NCI-H82 treated with DMSO at 0.1 percent for 48 hours (cell line): ENCODE results near the gene B4GALNT3.

Source experiments
- DNase-seq: peaks from one replicate; lab custom pipeline; 2025; ENCODE audit not compliant: unreplicated experiment; lab: John Stamatoyannopoulos, UW

Gene B4GALNT3

DNA sequence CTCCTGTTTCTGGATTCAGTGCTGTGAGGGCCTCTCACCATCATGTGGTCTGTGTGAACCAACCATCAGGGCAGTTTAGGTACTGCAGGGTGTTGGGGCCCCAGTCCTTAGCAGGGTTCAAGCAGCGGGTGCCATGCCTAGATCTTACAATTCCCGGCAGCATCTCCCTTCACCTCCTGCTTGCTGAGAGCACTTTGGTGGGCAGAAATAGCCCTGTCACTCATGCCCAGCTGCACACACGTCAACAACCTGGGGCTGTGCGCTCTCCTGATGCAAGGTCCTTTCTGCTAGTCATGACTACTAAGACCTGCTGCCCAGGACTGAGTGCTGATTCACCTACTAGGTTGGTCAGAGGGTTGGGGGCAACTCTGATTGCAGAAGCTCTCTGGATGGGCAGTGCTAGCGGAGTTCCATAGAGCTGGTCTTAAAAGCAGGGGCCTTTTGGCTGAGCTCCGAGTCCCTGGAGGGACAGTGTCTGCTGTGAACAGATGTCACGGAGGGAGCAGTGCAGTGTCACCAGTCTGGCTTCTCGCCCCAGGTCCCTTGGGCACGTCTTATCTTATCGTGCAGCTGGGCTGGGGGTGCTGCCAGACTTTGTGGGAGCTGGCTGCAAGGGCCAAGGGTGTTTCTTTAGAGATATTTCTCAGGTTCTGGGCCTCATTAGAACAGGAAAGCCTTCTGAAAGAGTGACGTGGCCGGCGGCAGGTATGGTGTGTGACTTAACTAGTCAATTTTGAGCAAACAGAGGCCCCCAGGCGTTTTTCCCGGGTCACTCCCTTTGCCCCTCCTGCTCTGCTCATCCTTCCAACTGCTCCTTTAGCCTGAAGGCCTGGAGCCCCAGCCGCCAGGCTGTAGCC, 131.7 kb downstream of the B4GALNT3 start:
- DNase-seq = peak; percentile 68

DNA sequence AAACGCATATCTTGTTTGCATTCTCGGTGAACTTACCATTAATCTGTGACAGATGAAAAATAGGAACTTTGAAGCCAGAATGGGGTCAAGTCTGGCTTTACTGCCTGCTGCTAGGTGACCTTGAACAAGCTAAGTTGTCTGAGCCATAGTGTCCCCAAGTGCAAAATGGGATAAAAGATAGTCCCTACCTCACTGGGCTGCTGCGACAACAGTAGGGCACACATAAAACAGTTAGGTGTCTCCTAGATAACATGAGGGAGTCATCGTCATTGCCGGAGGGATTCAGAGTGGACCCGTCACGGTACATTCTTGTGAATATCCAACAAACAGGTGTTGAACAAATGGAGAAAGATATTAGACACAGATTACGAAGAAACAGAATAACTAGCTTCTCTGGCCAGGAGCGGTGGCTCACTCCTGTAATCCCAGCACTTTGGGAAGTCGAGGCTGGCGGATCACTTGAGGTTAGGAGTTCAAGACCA, 132.3 kb downstream of the B4GALNT3 start:
- DNase-seq = no peak

DNA sequence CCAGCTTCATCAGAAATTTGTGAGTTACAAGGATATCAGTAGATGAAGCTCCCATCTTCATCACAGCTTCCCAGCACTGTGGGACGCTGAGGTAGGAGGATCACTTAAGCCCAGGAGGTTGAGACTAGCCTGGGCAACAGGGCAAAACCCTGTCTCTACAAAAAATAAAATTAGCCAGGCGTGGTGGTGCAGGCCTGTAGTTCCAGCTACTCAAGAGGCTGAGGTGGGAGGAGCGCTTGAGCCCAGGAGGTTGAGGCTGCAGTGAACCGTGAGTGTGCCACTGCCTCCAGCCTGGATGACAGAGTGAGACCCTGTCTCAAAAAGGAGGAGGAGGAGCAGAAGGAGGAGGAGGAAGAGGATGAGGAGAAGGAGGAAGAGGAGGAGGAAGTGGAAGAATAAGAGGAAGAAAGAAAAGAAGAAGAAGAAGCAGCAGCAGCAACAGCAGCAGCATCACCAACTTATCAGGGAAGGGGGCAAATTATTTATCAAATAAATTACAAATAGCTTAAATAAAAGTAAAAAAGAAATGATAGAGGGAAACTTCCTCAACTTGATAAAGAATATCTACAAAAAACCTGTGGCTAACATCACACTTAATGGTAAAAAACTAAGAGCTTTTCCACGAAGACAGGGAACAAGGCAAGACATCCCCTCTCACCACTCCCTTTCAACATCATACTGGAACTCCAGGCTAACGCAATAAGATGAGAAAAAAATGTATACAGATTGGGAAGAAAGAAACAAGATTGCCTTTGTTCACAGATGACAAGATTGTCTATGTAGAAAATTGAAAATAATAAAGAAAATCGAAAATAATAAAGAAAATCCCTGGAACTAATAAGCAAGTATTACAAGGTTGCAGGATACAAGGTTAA, 133.9 kb downstream of the B4GALNT3 start:
- no peak for DNase-seq

DNA sequence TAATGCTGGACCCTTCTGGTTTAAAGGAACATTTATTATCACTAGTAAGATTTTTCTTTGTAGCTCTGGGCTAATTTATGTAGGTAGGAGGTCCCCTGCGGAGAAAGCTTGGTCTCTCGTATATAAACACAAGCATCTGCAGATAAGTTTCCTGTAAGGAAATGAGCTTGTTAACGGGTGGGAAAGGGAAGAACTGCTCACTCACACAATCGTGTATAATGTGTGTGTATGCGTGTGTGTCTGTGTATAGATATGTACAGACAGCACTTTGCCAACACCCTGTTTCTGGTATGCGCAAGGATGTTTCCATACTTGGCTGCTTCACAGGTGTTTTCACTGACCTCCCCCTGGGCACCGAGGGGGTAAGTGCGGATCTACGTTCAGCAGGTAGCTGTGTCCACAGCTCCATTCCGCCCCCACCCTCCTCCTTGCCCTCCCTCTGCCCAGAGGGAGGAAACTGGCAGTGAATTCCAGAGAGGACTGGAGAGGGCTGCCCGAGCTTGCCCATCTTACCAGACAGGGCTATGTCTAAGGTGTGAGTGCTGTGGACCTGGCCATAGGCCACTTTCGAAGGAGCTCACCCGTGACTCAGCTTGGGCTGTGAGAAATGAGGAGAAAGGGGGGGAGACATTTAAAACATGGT, 138.3 kb downstream of the B4GALNT3 start:
- no peak for DNase-seq

GRCh38 chr12:599756-600155, 140.0 kb downstream of the B4GALNT3 start:
- DNase-seq = no peak

GRCh38 chr12:601976-602699, 142.4 kb downstream of the B4GALNT3 start:
- no peak for DNase-seq

- no peak for DNase-seq
Measured at GRCh38 chr12:602700-603068, 142.9 kb downstream of the B4GALNT3 start.

DNA sequence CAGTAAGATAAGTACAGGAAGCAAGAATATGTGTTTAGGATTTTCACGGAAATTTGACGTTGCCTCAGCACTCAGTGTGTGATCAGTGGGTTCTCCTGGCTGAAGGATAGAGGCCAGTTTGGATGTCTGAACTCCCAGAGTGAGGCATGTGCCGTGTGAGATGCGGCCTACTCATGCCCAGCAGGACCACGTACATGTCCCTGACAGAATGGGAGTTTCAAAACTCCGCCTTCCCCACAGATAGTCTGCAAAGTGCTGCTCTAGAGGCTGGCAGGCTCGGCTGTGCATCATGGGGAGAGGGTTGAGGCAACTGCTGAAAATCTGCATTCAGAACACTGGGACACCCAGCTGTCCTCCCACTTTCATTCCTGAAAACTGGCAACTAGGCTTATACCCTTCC, 145.2 kb downstream of the B4GALNT3 start:
- DNase-seq = no peak

DNA sequence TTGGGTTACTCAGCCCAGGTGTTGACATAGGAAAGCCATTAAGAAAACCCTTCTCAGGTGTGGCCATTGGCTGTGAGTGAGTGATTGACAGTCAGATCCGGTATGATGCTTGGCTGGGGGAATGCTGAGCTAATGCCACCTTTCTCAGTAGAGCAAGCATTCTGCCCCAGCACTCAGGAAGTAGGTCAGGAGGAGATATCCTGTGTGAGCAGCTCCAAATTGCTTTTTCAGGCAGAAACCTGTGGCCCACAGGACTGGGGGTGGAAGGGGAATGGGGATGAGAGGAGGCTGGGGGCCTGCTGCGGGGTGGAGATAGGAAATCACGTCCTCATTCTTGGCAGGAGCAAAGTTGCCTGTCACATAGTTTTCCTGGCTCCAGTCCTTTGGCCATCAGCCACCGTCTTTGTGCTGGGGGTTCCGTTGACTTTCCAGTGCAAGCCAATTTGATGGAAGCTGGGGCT, 147.8 kb downstream of the B4GALNT3 start:
- DNase-seq = no peak

DNA sequence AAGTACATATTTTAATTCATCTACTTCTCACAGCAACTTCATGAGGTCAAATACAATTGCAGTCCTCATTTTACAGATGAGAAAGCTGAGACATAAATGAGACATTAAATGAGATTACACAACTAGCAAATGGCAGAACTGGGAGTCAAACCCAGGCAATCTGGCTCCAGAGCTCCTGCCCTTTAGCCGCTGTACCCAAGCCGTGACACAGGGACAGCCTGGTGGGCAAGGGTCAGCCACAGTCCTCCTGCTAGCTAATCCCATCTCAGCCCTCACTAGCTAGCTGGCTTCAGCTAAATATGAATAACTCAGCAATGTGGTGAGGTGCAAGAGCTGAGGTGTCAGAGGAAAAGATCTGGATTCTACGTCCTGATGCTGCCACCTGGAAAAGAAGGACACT, 148.7 kb downstream of the B4GALNT3 start:
- DNase-seq = no peak

- no peak for DNase-seq
Measured at GRCh38 chr12:608921-609320, 149.2 kb downstream of the B4GALNT3 start.

DNA sequence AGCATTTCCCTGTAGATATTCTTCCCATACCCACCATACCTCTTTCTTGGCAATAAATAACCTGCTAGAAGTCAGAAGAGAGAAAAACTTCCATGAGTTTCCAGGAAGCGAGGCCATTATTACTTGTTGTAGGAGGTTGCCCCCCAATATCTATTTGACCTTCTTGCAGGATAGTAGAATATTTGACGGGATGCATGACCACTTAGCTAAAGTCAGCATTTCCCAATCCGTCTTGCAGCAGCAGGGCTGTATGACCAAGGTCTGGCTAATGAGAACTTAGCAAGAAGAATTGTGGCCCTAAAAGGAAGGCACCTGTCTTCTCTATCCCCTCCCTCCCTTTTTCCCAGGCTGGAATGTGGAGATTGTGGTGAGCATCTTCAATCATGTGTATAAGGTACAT, 152.0 kb downstream of the B4GALNT3 start:
- no peak for DNase-seq

GRCh38 chr12:612293-612692, 152.6 kb downstream of the B4GALNT3 start:
- DNase-seq = no peak

- no peak for DNase-seq
Measured at GRCh38 chr12:612886-613285, 153.1 kb downstream of the B4GALNT3 start.
